ENCODE data around the gene ABCB9.
"Not testable (repeated sequence)": the region's sequence is repeated elsewhere in the genome, so short reads cannot be mapped to it uniquely, and the experiment has no call there.

Gene ABCB9

GRCh38 chr12:122965851-122966742, at the start of gene ABCB9:
Gene ABCB9, minus strand, starts transcription at chr12:122966463. Its CDS starts 6,228 bp downstream, at chr12:122960235.
- peak; percentile 93 to 96 for DNase-seq

- not testable (repeated sequence) for DNase-seq
Measured at GRCh38 chr12:123014473-123014872, 48.2 kb upstream of the ABCB9 start.

GRCh38 chr12:123013185-123014095, 47.2 kb upstream of the ABCB9 start:
- DNase-seq = no peak

- DNase-seq = no peak
Measured at GRCh38 chr12:123011701-123012100, 45.4 kb upstream of the ABCB9 start.

- DNase-seq = no peak
Measured at GRCh38 chr12:123010681-123011080, 44.4 kb upstream of the ABCB9 start.

GRCh38 chr12:123010110-123010509, 43.8 kb upstream of the ABCB9 start:
- DNase-seq = no peak

GRCh38 chr12:123006977-123007376, 40.7 kb upstream of the ABCB9 start:
- DNase-seq = no peak

GRCh38 chr12:123005081-123005626, 38.9 kb upstream of the ABCB9 start:
- DNase-seq = no peak

GRCh38 chr12:123004287-123004686, 38.0 kb upstream of the ABCB9 start:
- DNase-seq = no peak

- DNase-seq = no peak
Measured at GRCh38 chr12:123003257-123003656, 37.0 kb upstream of the ABCB9 start.

- no peak for DNase-seq
Measured at GRCh38 chr12:123001464-123001863, 35.2 kb upstream of the ABCB9 start.

- no peak for DNase-seq
Measured at GRCh38 chr12:123000578-123000977, 34.3 kb upstream of the ABCB9 start.

GRCh38 chr12:122999986-123000420, 33.7 kb upstream of the ABCB9 start:
- no peak for DNase-seq

- DNase-seq = no peak
Measured at GRCh38 chr12:122999196-122999946, 33.1 kb upstream of the ABCB9 start.

- DNase-seq = no peak
Measured at GRCh38 chr12:122998316-122998715, 32.1 kb upstream of the ABCB9 start.

GRCh38 chr12:122997343-122998250, 31.3 kb upstream of the ABCB9 start:
- no peak for DNase-seq

GRCh38 chr12:122996621-122997342, 30.5 kb upstream of the ABCB9 start:
- no peak for DNase-seq

- DNase-seq = no peak
Measured at GRCh38 chr12:122996188-122996601, 29.9 kb upstream of the ABCB9 start.

GRCh38 chr12:122995503-122996187, 29.4 kb upstream of the ABCB9 start:
- no peak for DNase-seq
